ENCODE measurements around the gene DOK5.

Gene DOK5

GRCh38 chr20:54469293-54469692 is 6.1 kb upstream of the DOK5 start:
- Histone ChIP-seq H3K36me3 (ENCODE audit: control insufficient read depth in 5 of 5, insufficient read depth in 5 of 5, low read length in 5 of 5) (no peaks in the 10 kb centered on the region), H3K4me1 (ENCODE audit: control insufficient read depth in 5 of 5, insufficient read depth in 5 of 5, low read length in 5 of 5) (no peaks in the 10 kb centered on the region), H3K27me3 (ENCODE audit: control insufficient read depth in 5 of 5, insufficient read depth in 4 of 5, low read length in 5 of 5) (no peaks in the 10 kb centered on the region), H3K4me3 (ENCODE audit: low read depth in 1 of 5, low read length in 5 of 5) (no peak overlapping the region), H3K9me3 (ENCODE audit: control insufficient read depth in 5 of 5, low read length in 5 of 5) (no peaks in the 10 kb centered on the region), H3K27ac (ENCODE audit: low read depth, low read length) (no peak overlapping the region), H3K9ac (ENCODE audit: low read length in 5 of 5) (no peak overlapping the region)

- no peak overlapping the region for H3K27ac ChIP-seq (ENCODE audit: low read depth, low read length)
- no peaks in the 10 kb centered on the region for H3K9me3 ChIP-seq (ENCODE audit: control insufficient read depth in 5 of 5, low read length in 5 of 5)
- peaks cover 0 to 3% (median 3%) of the 10 kb centered on the region in 5 donors for H3K4me1 ChIP-seq (ENCODE audit: control insufficient read depth in 5 of 5, insufficient read depth in 5 of 5, low read length in 5 of 5)
- no peak overlapping the region for H3K4me3 ChIP-seq (ENCODE audit: low read depth in 1 of 5, low read length in 5 of 5)
- no peak overlapping the region for H3K9ac ChIP-seq (ENCODE audit: low read length in 5 of 5)
- no peaks in the 10 kb centered on the region for H3K27me3 ChIP-seq (ENCODE audit: control insufficient read depth in 5 of 5, insufficient read depth in 4 of 5, low read length in 5 of 5)
- no peaks in the 10 kb centered on the region for H3K36me3 ChIP-seq (ENCODE audit: control insufficient read depth in 5 of 5, insufficient read depth in 5 of 5, low read length in 5 of 5)
These were observed 5.4 kb upstream of the DOK5 start for GRCh38 chr20:54469952-54470351.

GRCh38 chr20:54470697-54471096 is 4.7 kb upstream of the DOK5 start:
- H3K4me3 ChIP-seq (ENCODE audit: low read depth in 1 of 5, low read length in 5 of 5) = no peak overlapping the region
- H3K4me1 ChIP-seq (ENCODE audit: control insufficient read depth in 5 of 5, insufficient read depth in 5 of 5, low read length in 5 of 5) = peaks cover 0 to 8% (median 6%) of the 10 kb centered on the region in 5 donors
- no peak overlapping the region for H3K9ac ChIP-seq (ENCODE audit: low read length in 5 of 5)
- no peaks in the 10 kb centered on the region for H3K9me3 ChIP-seq (ENCODE audit: control insufficient read depth in 5 of 5, low read length in 5 of 5)
- no peak overlapping the region for H3K27ac ChIP-seq (ENCODE audit: low read depth, low read length)
- H3K27me3 ChIP-seq (ENCODE audit: control insufficient read depth in 5 of 5, insufficient read depth in 4 of 5, low read length in 5 of 5) = no peaks in the 10 kb centered on the region
- no peaks in the 10 kb centered on the region for H3K36me3 ChIP-seq (ENCODE audit: control insufficient read depth in 5 of 5, insufficient read depth in 5 of 5, low read length in 5 of 5)

- Histone ChIP-seq H3K4me1 (ENCODE audit: control insufficient read depth in 5 of 5, insufficient read depth in 5 of 5, low read length in 5 of 5) (peaks cover 0 to 26% (median 22%) of the 10 kb centered on the region in 5 donors), H3K36me3 (ENCODE audit: control insufficient read depth in 5 of 5, insufficient read depth in 5 of 5, low read length in 5 of 5) (no peaks in the 10 kb centered on the region), H3K27ac (ENCODE audit: low read depth, low read length) (no peak overlapping the region), H3K9me3 (ENCODE audit: control insufficient read depth in 5 of 5, low read length in 5 of 5) (no peaks in the 10 kb centered on the region), H3K27me3 (ENCODE audit: control insufficient read depth in 5 of 5, insufficient read depth in 4 of 5, low read length in 5 of 5) (peaks cover 0 to 5% (median 0%) of the 10 kb centered on the region in 5 donors), H3K4me3 (ENCODE audit: low read depth in 1 of 5, low read length in 5 of 5) (no peak overlapping the region), H3K9ac (ENCODE audit: low read length in 5 of 5) (no peak overlapping the region)
These were observed 2.8 kb upstream of the DOK5 start for GRCh38 chr20:54472607-54473006.

GRCh38 chr20:54473340-54473739 is 2.1 kb upstream of the DOK5 start:
- no peaks in the 10 kb centered on the region for H3K36me3 ChIP-seq (ENCODE audit: control insufficient read depth in 5 of 5, insufficient read depth in 5 of 5, low read length in 5 of 5)
- peaks cover 0 to 26% (median 22%) of the 10 kb centered on the region in 5 donors for H3K4me1 ChIP-seq (ENCODE audit: control insufficient read depth in 5 of 5, insufficient read depth in 5 of 5, low read length in 5 of 5)
- no peak overlapping the region for H3K4me3 ChIP-seq (ENCODE audit: low read depth in 1 of 5, low read length in 5 of 5)
- H3K27ac ChIP-seq (ENCODE audit: low read depth, low read length) = no peak overlapping the region
- H3K9ac ChIP-seq (ENCODE audit: low read length in 5 of 5) = no peak overlapping the region
- H3K9me3 ChIP-seq (ENCODE audit: control insufficient read depth in 5 of 5, low read length in 5 of 5) = no peaks in the 10 kb centered on the region
- peaks cover 0 to 5% (median 0%) of the 10 kb centered on the region in 5 donors for H3K27me3 ChIP-seq (ENCODE audit: control insufficient read depth in 5 of 5, insufficient read depth in 4 of 5, low read length in 5 of 5)

GRCh38 chr20:54474046-54474445 is 1.3 kb upstream of the DOK5 start:
- Histone ChIP-seq H3K4me1 (ENCODE audit: control insufficient read depth in 5 of 5, insufficient read depth in 5 of 5, low read length in 5 of 5) (peaks cover 0 to 26% (median 22%) of the 10 kb centered on the region in 5 donors), H3K9ac (ENCODE audit: low read length in 5 of 5) (no peak overlapping the region), H3K9me3 (ENCODE audit: control insufficient read depth in 5 of 5, low read length in 5 of 5) (no peaks in the 10 kb centered on the region), H3K27ac (ENCODE audit: low read depth, low read length) (no peak overlapping the region), H3K36me3 (ENCODE audit: control insufficient read depth in 5 of 5, insufficient read depth in 5 of 5, low read length in 5 of 5) (no peaks in the 10 kb centered on the region), H3K27me3 (ENCODE audit: control insufficient read depth in 5 of 5, insufficient read depth in 4 of 5, low read length in 5 of 5) (peaks cover 0 to 5% (median 0%) of the 10 kb centered on the region in 5 donors), H3K4me3 (ENCODE audit: low read depth in 1 of 5, low read length in 5 of 5) (no peak overlapping the region)

- H3K36me3 ChIP-seq (ENCODE audit: control insufficient read depth in 5 of 5, insufficient read depth in 5 of 5, low read length in 5 of 5) = no peaks in the 10 kb centered on the region
- H3K27ac ChIP-seq (ENCODE audit: low read depth, low read length) = peak overlapping the region; percentile 28
- peaks cover 0 to 26% (median 22%) of the 10 kb centered on the region in 5 donors for H3K4me1 ChIP-seq (ENCODE audit: control insufficient read depth in 5 of 5, insufficient read depth in 5 of 5, low read length in 5 of 5)
- peaks cover 0 to 5% (median 0%) of the 10 kb centered on the region in 5 donors for H3K27me3 ChIP-seq (ENCODE audit: control insufficient read depth in 5 of 5, insufficient read depth in 4 of 5, low read length in 5 of 5)
- H3K4me3 ChIP-seq (ENCODE audit: low read depth in 1 of 5, low read length in 5 of 5) = peak overlapping the region; percentile 52 to 97 (median 78)
- H3K9me3 ChIP-seq (ENCODE audit: control insufficient read depth in 5 of 5, low read length in 5 of 5) = no peaks in the 10 kb centered on the region
- H3K9ac ChIP-seq (ENCODE audit: low read length in 5 of 5) = no peak overlapping the region
These were observed 527 bp upstream of the DOK5 start for GRCh38 chr20:54474866-54475265.

- H3K4me1 ChIP-seq (ENCODE audit: control insufficient read depth in 5 of 5, insufficient read depth in 5 of 5, low read length in 5 of 5) = peaks cover 0 to 26% (median 22%) of the 10 kb centered on the region in 5 donors
- peak overlapping the region in 4 of 5 donors; percentile 42 to 70 (median 59) for H3K9ac ChIP-seq (ENCODE audit: low read length in 5 of 5)
- no peaks in the 10 kb centered on the region for H3K9me3 ChIP-seq (ENCODE audit: control insufficient read depth in 5 of 5, low read length in 5 of 5)
- peak overlapping the region; percentile 77 to 97 (median 81) for H3K4me3 ChIP-seq (ENCODE audit: low read depth in 1 of 5, low read length in 5 of 5)
- H3K36me3 ChIP-seq (ENCODE audit: control insufficient read depth in 5 of 5, insufficient read depth in 5 of 5, low read length in 5 of 5) = no peaks in the 10 kb centered on the region
- peaks cover 0 to 5% (median 0%) of the 10 kb centered on the region in 5 donors for H3K27me3 ChIP-seq (ENCODE audit: control insufficient read depth in 5 of 5, insufficient read depth in 4 of 5, low read length in 5 of 5)
- peak overlapping the region; percentile 21 for H3K27ac ChIP-seq (ENCODE audit: low read depth, low read length)
These were observed 996 bp downstream of the DOK5 start for GRCh38 chr20:54476169-54477009.

- Histone ChIP-seq H3K4me3 (ENCODE audit: low read depth in 1 of 5, low read length in 5 of 5) (peak overlapping the region in 4 of 5 donors; percentile 78 to 97 (median 86)), H3K27ac (ENCODE audit: low read depth, low read length) (no peak overlapping the region), H3K36me3 (ENCODE audit: control insufficient read depth in 5 of 5, insufficient read depth in 5 of 5, low read length in 5 of 5) (no peaks in the 10 kb centered on the region), H3K4me1 (ENCODE audit: control insufficient read depth in 5 of 5, insufficient read depth in 5 of 5, low read length in 5 of 5) (peaks cover 0 to 26% (median 22%) of the 10 kb centered on the region in 5 donors), H3K9ac (ENCODE audit: low read length in 5 of 5) (no peak overlapping the region), H3K9me3 (ENCODE audit: control insufficient read depth in 5 of 5, low read length in 5 of 5) (no peaks in the 10 kb centered on the region), H3K27me3 (ENCODE audit: control insufficient read depth in 5 of 5, insufficient read depth in 4 of 5, low read length in 5 of 5) (peaks cover 0 to 5% (median 0%) of the 10 kb centered on the region in 5 donors)
These were observed 2.0 kb downstream of the DOK5 start for GRCh38 chr20:54477191-54477955.
